K562 (cell line): ENCODE measurements around the gene KLF17. TPM values are rescaled to one million over a fixed set of nuclear protein-coding genes. Genes with fewer than 3 reads are reported as not detected.
A peak's percentile ranks its signal among the peaks of the same experiment; 100 is the strongest.

Source experiments
- ATAC-seq: fragments of 200-7000 bp; cut with Tn5 transposase; 3 replicates; pipeline ENCODE4 v1.9.1; 2020; ENCODE audit warnings: moderate library complexity
- BruUV-seq: library from RNA; stranded (reverse); fragments of 400-500 nt; replicated peaks from 2 replicates; lab custom pipeline; 2021; lab: Mats Ljungman, UMichigan
- CTCF ChIA-PET: fragments of 300-600 bp; formaldehyde crosslinking; extraction: SDS; loops from one replicate; lab custom pipeline; 2021; ENCODE audit warnings: low intra/inter-chr PET ratio; lab: Yijun Ruan, JAX
- POLR2A ChIA-PET: fragments of 300-600, 350-650 bp; sonication (Branson Sonifier 250); formaldehyde crosslinking; extraction: SDS; loops from one replicate; lab custom pipeline; 2021; ENCODE audit warnings: antibody characterized with exemption, inconsistent platforms; lab: Yijun Ruan, JAX
- DNase-seq, 4 experiments: peaks; one replicate each; pipeline versions ENCODE4 v3.0.0 to v3.0.0-alpha.2; 2011 to 2018; ENCODE audit warnings: low spot score in 3 of 4, mixed read lengths in 3 of 4; ENCODE audit errors: extremely low read depth in 1 of 4
- FAIRE-seq: peaks from 2 replicates; lab custom pipeline; 2011; peaks lifted over from hg19 to GRCh38; lab: Jason Lieb, UNC
- H2AFZ ChIP-seq: 2 replicates; pipeline ENCODE4 v1.6.0; 2011; ENCODE audit warnings: low read depth, low read length, control low read depth, inconsistent platforms
- H3K27ac ChIP-seq: fragments of 200-600 bp; 3 replicates; pipeline ENCODE4 v1.8.0; 2011; ENCODE audit warnings: low read depth, mild to moderate bottlenecking, control low read depth, inconsistent platforms, low read length, moderate library complexity, mixed read lengths; ENCODE audit errors: extremely low read depth
- H3K27me3 ChIP-seq, 2 experiments: fragments of 300-600 bp in 1 of 2; 2 replicates in 1 of 2; 3 replicates in 1 of 2; pipeline versions ENCODE4 v1.6.0 to v1.8.0; 2011; ENCODE audit warnings: inconsistent platforms in 2 of 2, low read length in 2 of 2, mild to moderate bottlenecking in 1 of 2, mixed read lengths in 1 of 2, moderate library complexity in 1 of 2; ENCODE audit not compliant: control insufficient read depth in 2 of 2, insufficient read depth in 2 of 2
- H3K36me3 ChIP-seq: fragments of 300-600 bp; 3 replicates; pipeline ENCODE4 v1.8.0; 2011; ENCODE audit warnings: mild to moderate bottlenecking, low read length, inconsistent platforms; ENCODE audit not compliant: control insufficient read depth, insufficient read depth
- H3K4me1 ChIP-seq, 2 experiments: fragments of 200-600 bp in 1 of 2; replicated peaks in 1 of 2; 2 replicates in 1 of 2; 3 replicates in 1 of 2; pipeline versions ENCODE4 v1.5.1 to v1.8.0; 2011; ENCODE audit warnings: inconsistent platforms in 2 of 2, low read length in 2 of 2, mild to moderate bottlenecking in 1 of 2, mixed read lengths in 1 of 2, moderate library complexity in 1 of 2; ENCODE audit not compliant: control insufficient read depth in 2 of 2, insufficient read depth in 2 of 2
- H3K4me2 ChIP-seq: 2 replicates; pipeline ENCODE4 v1.6.1; 2011; ENCODE audit warnings: low read length, control low read depth, inconsistent platforms, mixed read lengths; ENCODE audit not compliant: insufficient read depth
- H3K4me3 ChIP-seq: fragments of 200-600 bp; sonication (generic), shearing (Covaris generic); 2 replicates; pipeline ENCODE4 v1.5.1; 2016; ENCODE audit warnings: control low read depth, inconsistent platforms
- H3K79me2 ChIP-seq: fragments of 200-600 bp; 3 replicates; pipeline ENCODE4 v1.8.0; 2011; ENCODE audit warnings: low read length, inconsistent platforms; ENCODE audit not compliant: control insufficient read depth, insufficient read depth
- H3K9ac ChIP-seq, 2 experiments: 2 replicates each; pipeline versions ENCODE4 v1.6.0 to v1.6.1; 2011; ENCODE audit warnings: low read depth in 2 of 2, low read length in 2 of 2, control low read depth in 1 of 2, inconsistent platforms in 1 of 2, mild to moderate bottlenecking in 1 of 2, mixed read lengths in 1 of 2; ENCODE audit not compliant: insufficient read depth in 1 of 2
- H3K9me1 ChIP-seq: one replicate; pipeline ENCODE4 v1.6.0; 2011; ENCODE audit warnings: inconsistent platforms, mild to moderate bottlenecking, low read length, moderate library complexity; ENCODE audit not compliant: control insufficient read depth, insufficient read depth
- H3K9me3 ChIP-seq: replicated peaks from 2 replicates; pipeline ENCODE4 v1.5.1; 2011; ENCODE audit warnings: low read depth, low read length, inconsistent platforms; ENCODE audit not compliant: control insufficient read depth, insufficient read depth
- H4K20me1 ChIP-seq: replicated peaks from 2 replicates; pipeline ENCODE4 v1.6.1; 2011; ENCODE audit warnings: low read length, inconsistent platforms, mixed read lengths; ENCODE audit not compliant: control insufficient read depth, insufficient read depth
- CBX1 ChIP-seq: sonication (generic); IDR thresholded peaks from 2 replicates; pipeline ENCODE4 v1.6.1; 2016; ENCODE audit warnings: antibody characterized with exemption, low read depth, mild to moderate bottlenecking
- CBX3 ChIP-seq, 2 experiments: IDR thresholded peaks; 1 replicate in 1 of 2; 2 replicates in 1 of 2; pipeline ENCODE4 v1.6.1; 2012; ENCODE audit warnings: inconsistent platforms in 2 of 2, low read length in 2 of 2, borderline replicate concordance in 1 of 2, control low read depth in 1 of 2
- CCAR2 ChIP-seq: fragments of 200-400 bp; formaldehyde crosslinking; IDR thresholded peaks from 2 replicates; pipeline ENCODE4 v1.6.1; 2017; ENCODE audit warnings: mild to moderate bottlenecking, low read depth, low read length
- CEBPG ChIP-seq, 3 experiments: fragments of 200-800 bp in 1 of 3; sonication (Bioruptor generic) in 1 of 3; sonication (generic) in 1 of 3; formaldehyde crosslinking in 1 of 3; IDR thresholded peaks in 2 of 3; conservative IDR thresholded peaks in 1 of 3; 2 replicates each; pipeline versions ENCODE4 v1.6.1 to v1.8.0; 2016 to 2022; ENCODE audit warnings: missing compliant biosample characterization in 2 of 3, missing genetic modification characterization in 2 of 3, mild to moderate bottlenecking in 1 of 3, missing genetic modification reagents in 1 of 3
- CREB1 ChIP-seq, 2 experiments: sonication (generic) in 1 of 2; formaldehyde crosslinking in 1 of 2; IDR thresholded peaks; 2 replicates each; pipeline versions ENCODE4 v1.6.1 to v1.8.0; 2012 to 2022; ENCODE audit warnings: inconsistent platforms in 1 of 2, mild to moderate bottlenecking in 1 of 2, missing genetic modification reagents in 1 of 2, moderate library complexity in 1 of 2
- ETV1 ChIP-seq: fragments of 450-650 bp; conservative IDR thresholded peaks from 2 replicates; pipeline ENCODE4 v1.6.1; 2016; ENCODE audit warnings: missing genetic modification characterization, control low read depth, low read depth, missing compliant biosample characterization
- MYC ChIP-seq, 2 experiments: fragments of 250-450 bp in 1 of 2; sonication (Bioruptor Pico) in 1 of 2; IDR thresholded peaks; 2 replicates each; pipeline versions ENCODE4 v1.5.1 to v1.6.1; 2012 to 2021; ENCODE audit warnings: low read depth in 2 of 2, borderline replicate concordance in 1 of 2, improper control_type of control experiment in 1 of 2, low read length in 1 of 2, mild to moderate bottlenecking in 1 of 2, moderate library complexity in 1 of 2
- NFATC3 ChIP-seq: fragments of 450-650 bp; IDR thresholded peaks from 2 replicates; pipeline ENCODE4 v1.6.1; 2017; ENCODE audit warnings: mild to moderate bottlenecking
- TRIM28 ChIP-seq: fragments of 450-650 bp; IDR thresholded peaks from 2 replicates; pipeline ENCODE4 v1.6.1; 2017
- ZNF324 ChIP-seq: fragments of 250-450 bp; sonication (Bioruptor Pico); IDR thresholded peaks from 2 replicates; pipeline ENCODE4 v1.4.0; 2020; ENCODE audit warnings: mild to moderate bottlenecking
- ZNF445 ChIP-seq: fragments of 250-450 bp; sonication (Bioruptor Pico); IDR thresholded peaks from 2 replicates; pipeline ENCODE4 v1.4.0; 2020; ENCODE audit warnings: low read depth, mild to moderate bottlenecking, moderate library complexity
- ZNF57 ChIP-seq: fragments of 450-650 bp; formaldehyde crosslinking; IDR thresholded peaks from 2 replicates; pipeline ENCODE4 v1.4.0; 2020; ENCODE audit warnings: mild to moderate bottlenecking, moderate library complexity
- WGBS: fragments of 100-300 bp; shearing (Covaris generic); methylation state at CpG from one replicate; pipeline ENCODE4 v1.1.6; 2016; ENCODE audit warnings: low coverage, mixed read lengths; ENCODE audit not compliant: insufficient coverage; ENCODE audit errors: missing lambda C conversion rate; 5-methylcytosine and 5-hydroxymethylcytosine counted together
- in situ Hi-C: fragments of 300-500 bp; cut with MboI; formaldehyde crosslinking; loops from 4 replicates; pipeline ENCODE4 v1.15.0; 2018; ENCODE audit warnings: inconsistent platforms, mixed read lengths
- intact Hi-C: fragments of 100-400 bp; cut with micrococcal nuclease; formaldehyde crosslinking; loops from 2 replicates; pipeline ENCODE4 v1.14.2; 2022
- polyA plus RNA-seq, 8 experiments: library from polyadenylated mRNA; depleted of rRNA in 4 of 8; stranded (reverse) in 5 of 8; unstranded in 3 of 8; fragments of >200 nt; fragmentation: Nextera tagmentation in 2 of 8; fragmentation: Illumina TruSeq in 1 of 8; extraction: Ambion mirVana in 2 of 8; extraction: Trizol in 1 of 8; gene quantifications; 2 replicates each; pipeline versions ENCODE4 v1.2.1 to v1.2.3, GENCODE V29; 2011 to 2014; ENCODE audit warnings: inconsistent platforms in 1 of 8, missing spikeins in 1 of 8
- total RNA-seq, 7 experiments: library from RNA; depleted of rRNA in 6 of 7; stranded (reverse); fragments of >200 nt in 6 of 7; fragmentation: Illumina TruSeq in 2 of 7; extraction: Trizol in 2 of 7; gene quantifications; 2 replicates each; pipeline versions ENCODE4 v1.2.1 to v1.2.3, GENCODE V29; 2011 to 2021; ENCODE audit warnings: low replicate concordance in 1 of 7
- TF ChIP-seq, protein P1 (sequence below): fragments of 450-650 bp; IDR thresholded peaks from 2 replicates; pipeline ENCODE4 v1.6.1; 2016; ENCODE audit warnings: missing biosample characterization, missing genetic modification characterization
- TF ChIP-seq, protein P2 (sequence below): fragments of 450-650 bp; IDR thresholded peaks from 2 replicates; pipeline ENCODE4 v1.6.1; 2018; ENCODE audit warnings: mild to moderate bottlenecking, low read depth; ENCODE audit not compliant: partially characterized antibody

KLF17 gene
- total and polyA plus RNA-seq, 9 of the 15 experiments (the other 6 are each of a cell fraction or from before 2014, with no cell fraction given) = 0.01 to 0.24 (median 0.13) TPM; not detected in 6

DNA sequence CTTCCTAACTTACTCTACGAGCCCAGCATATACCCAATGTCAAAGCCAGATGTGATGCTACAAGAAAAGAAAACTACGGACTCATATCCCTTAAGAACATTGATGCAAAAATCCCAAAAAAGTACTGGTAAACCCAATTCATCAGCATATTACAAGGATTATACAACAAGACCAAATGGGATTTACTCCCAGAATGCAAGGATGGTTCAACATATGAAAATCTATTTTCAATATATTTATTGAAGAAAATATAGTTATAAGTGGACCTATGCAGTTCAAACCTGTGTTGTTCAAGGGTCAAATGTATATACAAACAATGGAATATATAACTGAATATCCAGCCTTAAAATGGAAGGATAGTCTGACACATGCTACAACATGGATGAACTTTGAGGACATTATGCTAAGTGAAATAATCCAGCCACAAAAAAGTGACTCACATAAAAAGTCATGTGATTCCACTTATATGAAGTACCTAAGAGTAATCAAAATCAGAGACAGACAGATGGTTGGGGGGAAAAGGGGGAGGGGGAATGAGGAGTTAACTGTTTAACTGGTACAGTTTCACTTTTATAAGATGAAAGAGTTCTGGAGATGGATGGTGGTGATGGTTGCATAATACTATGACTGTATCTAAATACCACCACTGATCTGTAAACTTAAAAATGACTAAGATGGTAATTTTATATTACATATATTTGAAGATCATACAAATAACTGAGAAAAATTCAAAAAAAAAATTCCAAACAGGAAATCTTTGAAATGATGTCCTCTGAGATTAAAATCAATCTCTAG, 26.5 kb downstream of the KLF17 start:
- CTCF ChIA-PET = no interaction called here
- no TSS peak for BruUV-seq
- H3K27ac ChIP-seq = no peak overlapping the region
- H3K79me2 ChIP-seq = no peaks in the 10 kb centered on the region
- in situ Hi-C loops = no loop called here
- no peak overlapping the region for H3K9ac ChIP-seq
- H3K9me1 ChIP-seq = no peaks in the 10 kb centered on the region
- peaks cover 7 to 27% of the 10 kb centered on the region in 2 experiments for H3K27me3 ChIP-seq
- H2AFZ ChIP-seq = no peak overlapping the region
- DNase-seq (no peak), ATAC-seq (no peak), FAIRE-seq (no peak)
- no peaks in the 10 kb centered on the region for H4K20me1 ChIP-seq
- POLR2A ChIA-PET = interaction anchor here (1.0 kb wide), 1 partner anchor 8 kb away, joined by 4 read pairs; no protein-coding TSS in a partner anchor
- WGBS = 6% methylated on average over 2 of the region's 2 CpGs
- intact Hi-C loops = no loop called here
- H3K4me1 ChIP-seq = no peaks in the 10 kb centered on the region
- no peaks in the 10 kb centered on the region for H3K36me3 ChIP-seq
- H3K9me3 ChIP-seq = peaks cover 8% of the 10 kb centered on the region
- H3K4me3 ChIP-seq = no peak overlapping the region
- no peak overlapping the region for H3K4me2 ChIP-seq
- peak; percentile 98 for TF ChIP-seq ZNF324
- no peak for TF ChIP-seq ETV1
- no peak for TF ChIP-seq CEBPG (CRISPR knock-in tag; IDR thresholded peaks at IDR 0.05)
- peak in 1 of 2 experiments; percentile 39; a peak in 1 of 4 replicates for TF ChIP-seq CEBPG (tag; conservative IDR thresholded peaks at IDR 0.05 in 1 of 2, IDR thresholded peaks at IDR 0.05 in 1 of 2)
- TF ChIP-seq, protein P1, sequence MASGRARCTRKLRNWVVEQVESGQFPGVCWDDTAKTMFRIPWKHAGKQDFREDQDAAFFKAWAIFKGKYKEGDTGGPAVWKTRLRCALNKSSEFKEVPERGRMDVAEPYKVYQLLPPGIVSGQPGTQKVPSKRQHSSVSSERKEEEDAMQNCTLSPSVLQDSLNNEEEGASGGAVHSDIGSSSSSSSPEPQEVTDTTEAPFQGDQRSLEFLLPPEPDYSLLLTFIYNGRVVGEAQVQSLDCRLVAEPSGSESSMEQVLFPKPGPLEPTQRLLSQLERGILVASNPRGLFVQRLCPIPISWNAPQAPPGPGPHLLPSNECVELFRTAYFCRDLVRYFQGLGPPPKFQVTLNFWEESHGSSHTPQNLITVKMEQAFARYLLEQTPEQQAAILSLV (tag) = no peak
- TF ChIP-seq ZNF57 (CRISPR knock-in tag) = no peak
- TF ChIP-seq CREB1 (IDR thresholded peaks at IDR 0.05) = no peak
- no peak for TF ChIP-seq CREB1 (CRISPR knock-in tag; IDR thresholded peaks at IDR 0.05)
- TF ChIP-seq NFATC3 = no peak
- TF ChIP-seq, protein P2, sequence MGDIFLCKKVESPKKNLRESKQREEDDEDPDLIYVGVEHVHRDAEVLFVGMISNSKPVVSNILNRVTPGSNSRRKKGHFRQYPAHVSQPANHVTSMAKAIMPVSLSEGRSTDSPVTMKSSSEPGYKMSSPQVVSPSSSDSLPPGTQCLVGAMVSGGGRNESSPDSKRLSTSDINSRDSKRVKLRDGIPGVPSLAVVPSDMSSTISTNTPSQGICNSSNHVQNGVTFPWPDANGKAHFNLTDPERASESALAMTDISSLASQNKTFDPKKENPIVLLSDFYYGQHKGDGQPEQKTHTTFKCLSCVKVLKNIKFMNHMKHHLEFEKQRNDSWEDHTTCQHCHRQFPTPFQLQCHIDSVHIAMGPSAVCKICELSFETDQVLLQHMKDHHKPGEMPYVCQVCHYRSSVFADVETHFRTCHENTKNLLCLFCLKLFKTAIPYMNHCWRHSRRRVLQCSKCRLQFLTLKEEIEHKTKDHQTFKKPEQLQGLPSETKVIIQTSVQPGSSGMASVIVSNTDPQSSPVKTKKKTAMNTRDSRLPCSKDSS = peak; percentile 27
- no peak for TF ChIP-seq CBX1
- TF ChIP-seq CBX3 (IDR thresholded peaks at IDR 0.05; ENCODE audit: borderline replicate concordance in 1 of 2, low read length in 2 of 2) = peak in 1 of 2 experiments; percentile 63; a peak in 2 of 3 replicates
- 0 out of 2 replicates have a peak, but pooled peaks have one; percentile 25 for TF ChIP-seq TRIM28
- no peak for TF ChIP-seq CCAR2
- TF ChIP-seq ZNF445 (CRISPR knock-in tag) = 0 out of 2 replicates have a peak, but pooled peaks have one; percentile 39
- TF ChIP-seq MYC (IDR thresholded peaks at IDR 0.05; ENCODE audit: low read depth, low read length) = no peak
- no peak for TF ChIP-seq MYC (CRISPR knock-in tag; IDR thresholded peaks at IDR 0.05; ENCODE audit: borderline replicate concordance, low read depth)
